IMR-90 (cell line): Measurements from ENCODE around the gene PLCB4. TPM values are rescaled to one million over a fixed set of nuclear protein-coding genes. Genes with fewer than 3 reads are reported as not detected.

Source experiments
- ATAC-seq: fragments of 200-7000 bp; cut with Tn5 transposase; 2 replicates; pipeline ENCODE4 v1.9.1; 2020; ENCODE audit warnings: low read depth, mild to moderate bottlenecking, moderate library complexity
- BruUV-seq: library from RNA; stranded (reverse); fragments of 400-500 nt; replicated peaks from 2 replicates; lab custom pipeline; 2021; lab: Mats Ljungman, UMichigan
- CTCF ChIA-PET: fragments of 300-600 bp; formaldehyde crosslinking; extraction: SDS; loops from one replicate; lab custom pipeline; 2021; ENCODE audit warnings: antibody characterized with exemption; lab: Yijun Ruan, JAX
- POLR2A ChIA-PET: fragments of 300-600 bp; sonication (Branson Sonifier 250); formaldehyde crosslinking; loops from one replicate; lab custom pipeline; 2022; ENCODE audit warnings: antibody characterized with exemption; ENCODE audit not compliant: unreplicated experiment; lab: Charles Lee
- DNase-seq: peaks from one replicate; pipeline ENCODE4 v3.0.0; 2013
- H2AFZ ChIP-seq: replicated peaks from 2 replicates; pipeline ENCODE3; 2013; ENCODE audit warnings: low read length, mild to moderate bottlenecking; ENCODE audit not compliant: poor library complexity
- H2AK5ac ChIP-seq: 2 replicates; pipeline ENCODE4 v1.6.1; 2013; ENCODE audit warnings: low read depth, low read length, inconsistent platforms
- H2AK9ac ChIP-seq: replicated peaks from 2 replicates; pipeline ENCODE3; 2013; ENCODE audit warnings: mild to moderate bottlenecking, low read depth, low read length, moderate library complexity; ENCODE audit not compliant: poor library complexity
- H2BK120ac ChIP-seq: 2 replicates; pipeline ENCODE4 v1.6.1; 2013; ENCODE audit warnings: low read depth, low read length, inconsistent platforms
- H2BK15ac ChIP-seq: 3 replicates; pipeline ENCODE4 v1.6.1; 2013; ENCODE audit warnings: low read depth, low read length, inconsistent platforms
- H2BK20ac ChIP-seq: 2 replicates; pipeline ENCODE4 v1.6.1; 2013; ENCODE audit warnings: low read depth, mild to moderate bottlenecking, inconsistent platforms, low read length, moderate library complexity
- H2BK5ac ChIP-seq: 2 replicates; pipeline ENCODE4 v1.6.1; 2013; ENCODE audit warnings: mild to moderate bottlenecking, low read depth, low read length, inconsistent platforms; ENCODE audit not compliant: poor library complexity, severe bottlenecking
- H3K14ac ChIP-seq: replicated peaks from 2 replicates; pipeline ENCODE4 v1.6.1; 2013; ENCODE audit warnings: low read depth, low read length, inconsistent platforms
- H3K18ac ChIP-seq: 2 replicates; pipeline ENCODE4 v1.6.1; 2013; ENCODE audit warnings: low read depth, low read length, control low read depth
- H3K23ac ChIP-seq: 2 replicates; pipeline ENCODE4 v1.6.1; 2013; ENCODE audit warnings: low read depth, low read length, inconsistent platforms
- H3K27ac ChIP-seq: 2 replicates; pipeline ENCODE4 v1.5.1; 2013; ENCODE audit warnings: mild to moderate bottlenecking, control low read depth, low read length; ENCODE audit not compliant: insufficient read depth
- H3K27me3 ChIP-seq: 2 replicates; pipeline ENCODE4 v1.6.1; 2013; ENCODE audit warnings: low read length; ENCODE audit not compliant: control insufficient read depth, insufficient read depth
- H3K36me3 ChIP-seq: 2 replicates; pipeline ENCODE4 v1.6.1; 2013; ENCODE audit warnings: low read length, mixed read lengths; ENCODE audit not compliant: control insufficient read depth, insufficient read depth
- H3K4ac ChIP-seq: 2 replicates; pipeline ENCODE4 v1.6.1; 2013; ENCODE audit warnings: low read depth, low read length, inconsistent platforms
- H3K4me1 ChIP-seq: 2 replicates; pipeline ENCODE4 v1.6.1; 2013; ENCODE audit warnings: low read length, mixed read lengths; ENCODE audit not compliant: control insufficient read depth, insufficient read depth
- H3K4me2 ChIP-seq: 2 replicates; pipeline ENCODE4 v1.6.1; 2013; ENCODE audit warnings: low read depth, mild to moderate bottlenecking, control low read depth, low read length, moderate library complexity
- H3K4me3 ChIP-seq: 2 replicates; pipeline ENCODE4 v1.5.1; 2013; ENCODE audit warnings: low read depth, mild to moderate bottlenecking, control low read depth, low read length, moderate library complexity; ENCODE audit not compliant: insufficient read depth
- H3K56ac ChIP-seq: 2 replicates; pipeline ENCODE4 v1.6.1; 2013; ENCODE audit warnings: low read length, inconsistent platforms; ENCODE audit not compliant: insufficient read depth; ENCODE audit errors: extremely low read depth
- H3K79me1 ChIP-seq, 2 experiments: 2 replicates each; pipeline ENCODE4 v1.6.1; 2013; ENCODE audit warnings: low read length in 2 of 2, inconsistent platforms in 1 of 2, low read depth in 1 of 2
- H3K9ac ChIP-seq: 2 replicates; pipeline ENCODE4 v1.6.1; 2013; ENCODE audit warnings: low read depth, low read length, control low read depth
- H3K9me1 ChIP-seq: 2 replicates; pipeline ENCODE4 v1.6.1; 2013; ENCODE audit warnings: low read length, inconsistent platforms; ENCODE audit not compliant: insufficient read depth
- H3K9me3 ChIP-seq: 2 replicates; pipeline ENCODE4 v1.6.1; 2013; ENCODE audit warnings: low read length; ENCODE audit not compliant: control insufficient read depth, insufficient read depth
- H4K20me1 ChIP-seq: 2 replicates; pipeline ENCODE4 v1.6.1; 2013; ENCODE audit warnings: low read length, inconsistent platforms; ENCODE audit not compliant: insufficient read depth
- H4K5ac ChIP-seq: 2 replicates; pipeline ENCODE4 v1.6.1; 2013; ENCODE audit warnings: mild to moderate bottlenecking, low read depth, low read length, control low read depth
- H4K8ac ChIP-seq, 2 experiments: 2 replicates each; pipeline ENCODE4 v1.6.1; 2013; ENCODE audit warnings: low read depth in 2 of 2, low read length in 2 of 2, control low read depth in 1 of 2, inconsistent platforms in 1 of 2
- H4K91ac ChIP-seq: 2 replicates; pipeline ENCODE4 v1.6.1; 2013; ENCODE audit warnings: low read depth, low read length, inconsistent platforms; ENCODE audit not compliant: insufficient read depth
- CEBPB ChIP-seq: IDR thresholded peaks from 2 replicates; pipeline ENCODE4 v1.6.1; 2012; ENCODE audit warnings: low read depth, low read length, improper control_type of control experiment
- MAZ ChIP-seq: IDR thresholded peaks from 2 replicates; pipeline ENCODE4 v1.6.1; 2012; ENCODE audit warnings: low read depth, mild to moderate bottlenecking, low read length, improper control_type of control experiment, moderate library complexity, borderline replicate concordance
- POLR2A ChIP-seq: IDR thresholded peaks from 2 replicates; pipeline ENCODE4 v1.6.1; 2012; ENCODE audit warnings: mild to moderate bottlenecking, low read depth, low read length
- USF2 ChIP-seq: fragments of 150-350 bp; IDR thresholded peaks from 2 replicates; pipeline ENCODE4 v1.6.1; 2017; ENCODE audit warnings: mild to moderate bottlenecking, antibody characterized with exemption, low read length, low read depth
- WGBS, 2 experiments: methylation state at CpG; one replicate each; pipeline versions ENCODE4 v1.1.5 to v1.1.7; 2013; ENCODE audit warnings: missing lambda C conversion rate in 2 of 2; ENCODE audit not compliant: insufficient read length in 1 of 2; ENCODE audit errors: extremely low coverage in 2 of 2; 5-methylcytosine and 5-hydroxymethylcytosine counted together
- dilution Hi-C: fragments of 300-500 bp; cut with HindIII; formaldehyde crosslinking; loops from one replicate; pipeline ENCODE4 v1.14.3; 2018; ENCODE audit warnings: low sequenced_read_pairs; ENCODE audit not compliant: unreplicated experiment
- in situ Hi-C: fragments of 300-500 bp; cut with MboI; formaldehyde crosslinking; loops from 3 replicates; pipeline ENCODE4 v1.14.3; 2019; ENCODE audit warnings: low sequenced_read_pairs, inconsistent platforms, mixed read lengths
- intact Hi-C: fragments of 100-400 bp; cut with micrococcal nuclease; formaldehyde crosslinking; loops from 2 replicates; pipeline ENCODE4 v1.10.0; 2022
- polyA plus RNA-seq, 3 experiments: library from polyadenylated mRNA; depleted of rRNA; stranded (reverse); fragments of >200 nt; gene quantifications; 2 replicates each; pipeline ENCODE4 v1.2.3, GENCODE V29; 2012; ENCODE audit warnings: low replicate concordance in 1 of 3
- total RNA-seq: library from RNA; depleted of rRNA; stranded (reverse); fragments of >200 nt; gene quantifications from 2 replicates; pipeline ENCODE4 v1.2.3, GENCODE V29; 2012

PLCB4 gene
- total and polyA plus RNA-seq, 2 of the 4 experiments (the other 2 are of a cell fraction) = 12.5 to 24.0 TPM

GRCh38 chr20:9093218-9093957 lies 24.5 kb downstream of the PLCB4 start:
- H2AK5ac ChIP-seq = no peak overlapping the region
- peak overlapping the region; percentile 28; the same call in 1 of the 2 replicates for H2BK20ac ChIP-seq
- peaks cover 20 to 71% of the 10 kb centered on the region in 2 experiments; a peak in 3 of 4 replicates for H3K79me1 ChIP-seq
- CTCF ChIA-PET = interaction anchor here (1.4 kb wide), 1 partner anchor 21 kb away, joined by 3 read pairs; no protein-coding TSS in a partner anchor
- in situ Hi-C loops = no loop called here
- peaks cover 20% of the 10 kb centered on the region; the same call in 1 of the 2 replicates for H4K20me1 ChIP-seq
- BruUV-seq = no TSS peak
- POLR2A ChIA-PET = no interaction called here
- no peak overlapping the region for H3K27ac ChIP-seq
- dilution Hi-C loops = no loop called here
- no peak overlapping the region for H2BK120ac ChIP-seq
- peak overlapping the region; percentile 25; the same call in 1 of the 2 replicates for H3K23ac ChIP-seq
- peaks cover 13% of the 10 kb centered on the region for H3K4me1 ChIP-seq
- H3K9ac ChIP-seq = no peak overlapping the region; the same call in 1 of the 2 replicates
- H4K5ac ChIP-seq = no peak overlapping the region
- no peak overlapping the region for H2BK15ac ChIP-seq
- no peak overlapping the region for H2AFZ ChIP-seq
- H3K18ac ChIP-seq = no peak overlapping the region; the same call in 1 of the 2 replicates
- TF ChIP-seq POLR2A = no peak
- no peak for TF ChIP-seq USF2
- TF ChIP-seq CEBPB = no peak
- no peak for TF ChIP-seq MAZ
- H3K4ac ChIP-seq = peak overlapping the region; percentile 24
- peak overlapping the region; percentile 12 for H2BK5ac ChIP-seq
- WGBS, 2 experiments = 100% methylated on average over 1 of the region's 8 CpGs; no CpG with 5 or more reads in 1 of the 2 experiments
- no peak overlapping the region for H3K4me3 ChIP-seq
- H3K4me2 ChIP-seq = no peak overlapping the region; the same call in 1 of the 2 replicates
- H4K91ac ChIP-seq = no peak overlapping the region
- DNase-seq = no peak
- H3K36me3 ChIP-seq = no peaks in the 10 kb centered on the region
- no peak overlapping the region for H2AK9ac ChIP-seq
- peak overlapping the region; percentile 81 for H3K14ac ChIP-seq
- H3K27me3 ChIP-seq = no peaks in the 10 kb centered on the region
- H4K8ac ChIP-seq = peak overlapping the region in 1 of 2 experiments; percentile 59; a peak in 3 of 4 replicates
- H3K9me1 ChIP-seq = peaks cover 7% of the 10 kb centered on the region
- intact Hi-C loops = no loop called here
- ATAC-seq = no peak
- no peak overlapping the region for H3K56ac ChIP-seq
- no peaks in the 10 kb centered on the region for H3K9me3 ChIP-seq
